ENCODE measurements around the gene MAN1C1. TPM values are rescaled to one million over a fixed set of nuclear protein-coding genes. Genes with fewer than 3 reads are reported as not detected.

Gene MAN1C1
- total and polyA plus RNA-seq, 9 of the 15 experiments (the other 6 are each of a cell fraction or from before 2014, with no cell fraction given): 0.04 to 0.44 (median 0.10) TPM; not detected in 3

DNA sequence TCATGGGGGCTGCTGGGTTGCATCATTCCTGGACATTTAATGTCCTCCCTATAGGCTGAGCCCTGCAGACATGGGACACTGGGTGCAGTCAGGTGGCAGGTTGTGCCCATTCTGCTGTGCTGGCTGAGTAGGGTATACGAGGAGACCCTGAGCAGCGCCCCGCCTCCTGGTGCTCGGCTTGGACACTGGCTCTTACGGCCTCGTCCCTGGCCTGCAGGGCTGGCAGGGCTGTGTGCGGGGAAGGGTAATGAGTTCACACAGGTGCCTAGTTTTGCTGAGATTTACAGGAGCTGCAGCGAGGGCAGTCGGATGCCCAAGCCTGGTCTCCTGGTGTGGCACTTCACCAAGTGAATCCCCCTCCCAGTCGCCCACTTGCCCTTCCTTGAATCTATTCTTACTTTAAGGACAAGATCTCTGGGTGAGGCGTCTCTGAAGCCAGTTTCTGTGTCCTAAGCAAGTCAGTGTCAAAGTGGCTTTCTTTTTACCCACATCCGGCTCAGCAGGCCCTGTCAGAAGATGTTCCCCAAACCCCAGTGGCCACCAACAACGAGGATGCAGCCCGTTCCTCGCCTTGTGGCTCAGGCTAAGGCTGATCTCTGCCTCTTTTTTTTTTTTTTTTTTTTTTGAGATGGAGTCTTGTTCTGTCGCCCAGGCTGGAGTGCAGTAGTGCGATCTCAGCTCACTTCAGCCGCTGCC is 73.2 kb downstream of the MAN1C1 start (continued):
- TF ChIP-seq RBFOX2 (IDR thresholded peaks at IDR 0.05; ENCODE audit: low read depth, low read length): no peak
- TF ChIP-seq ZNF41 (CRISPR knock-in tag; conservative IDR thresholded peaks at IDR 0.05): no peak
- TF ChIP-seq TAF7 (tag; IDR thresholded peaks at IDR 0.05): no peak
- TF ChIP-seq CHD4 (IDR thresholded peaks at IDR 0.05; ENCODE audit: insufficient read depth, insufficient replicate concordance, low read depth, low read length, poor library complexity, severe bottlenecking): no peak
- no peak for TF ChIP-seq ZNF324 (CRISPR knock-in tag; IDR thresholded peaks at IDR 0.05)

DNA sequence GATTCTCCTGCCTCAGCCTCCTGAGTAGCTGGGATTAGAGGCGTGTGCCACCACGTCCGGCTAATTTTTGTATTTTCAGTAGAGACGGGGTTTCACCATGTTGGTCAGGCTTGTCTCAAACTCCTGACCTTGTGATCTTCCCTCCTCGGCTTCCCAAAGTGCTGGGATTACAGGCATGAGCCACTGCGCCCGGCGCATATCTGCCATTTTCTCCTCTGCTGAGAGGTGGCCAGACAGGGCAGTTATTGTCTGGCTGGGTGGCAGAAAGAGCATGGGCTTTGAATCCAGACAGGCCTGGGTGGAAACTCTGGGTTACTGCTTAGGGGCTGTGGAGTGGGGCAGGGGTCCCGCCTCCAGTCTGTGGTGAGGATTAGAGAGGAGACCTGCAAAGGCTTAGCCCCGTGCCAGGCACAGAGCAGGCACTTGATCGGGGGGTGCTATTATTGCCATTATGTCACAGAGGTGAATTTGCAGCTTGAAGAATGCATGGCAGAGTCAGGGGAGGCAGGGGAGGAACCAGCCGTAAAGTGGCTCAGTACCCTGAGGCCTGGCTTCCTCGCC is 73.9 kb downstream of the MAN1C1 start:
- ChIA-PET CTCF (ENCODE audit: low intra/inter-chr PET ratio) (no interaction called here), POLR2A (interaction anchor here (0.6 to 0.9 kb wide), 2 partner anchors 14 to 278 kb away, joined by 3 read pairs; no protein-coding TSS in a partner anchor)
- FAIRE-seq: no peak
- no peaks in the 10 kb centered on the region for H3K9me1 ChIP-seq (ENCODE audit: control insufficient read depth, insufficient read depth, low read length)
- H3K79me2 ChIP-seq (ENCODE audit: control insufficient read depth, insufficient read depth, low read length): no peaks in the 10 kb centered on the region
- WGBS (ENCODE audit: insufficient coverage, low coverage, missing lambda C conversion rate): 29% methylated on average over 13 of the region's 13 CpGs
- H3K27ac ChIP-seq (ENCODE audit: extremely low read depth, low read depth, low read length): no peak overlapping the region
- no peak overlapping the region for H3K4me3 ChIP-seq
- BruUV-seq (replicated peaks): no TSS peak
- ATAC-seq: no peak
- in situ Hi-C loops (cut with MboI) (no loop called here), intact Hi-C loops (cut with micrococcal nuclease) (loop anchor here (10.0 kb wide), 1 partner anchor 146 kb away; the partner anchor contains the start of gene LDLRAP1)
- no peak overlapping the region for H3K4me2 ChIP-seq (ENCODE audit: insufficient read depth, low read length)
- no peaks in the 10 kb centered on the region for H3K36me3 ChIP-seq (ENCODE audit: control insufficient read depth, insufficient read depth, low read length)
- peaks cover 12% of the 10 kb centered on the region for H4K20me1 ChIP-seq (replicated peaks; ENCODE audit: control insufficient read depth, insufficient read depth, low read length)
- DNase-seq (ENCODE audit: extremely low read depth in 1 of 4, low spot score in 3 of 4): no peak
- no peak overlapping the region for H3K9ac ChIP-seq (ENCODE audit: insufficient read depth in 1 of 2, low read depth in 2 of 2, low read length in 2 of 2)
- no peak for TF ChIP-seq PYGO2 (tag; IDR thresholded peaks at IDR 0.05)
- TF ChIP-seq DACH1 (IDR thresholded peaks at IDR 0.05; ENCODE audit: partially characterized antibody): no peak
- TF ChIP-seq ZZZ3 (IDR thresholded peaks at IDR 0.05): no peak
- TF ChIP-seq MAFG (tag; conservative IDR thresholded peaks at IDR 0.05): no peak
- no peak for TF ChIP-seq ZC3H4 (CRISPR knock-in tag; IDR thresholded peaks at IDR 0.05; ENCODE audit: borderline replicate concordance)
- TF ChIP-seq, protein P1, sequence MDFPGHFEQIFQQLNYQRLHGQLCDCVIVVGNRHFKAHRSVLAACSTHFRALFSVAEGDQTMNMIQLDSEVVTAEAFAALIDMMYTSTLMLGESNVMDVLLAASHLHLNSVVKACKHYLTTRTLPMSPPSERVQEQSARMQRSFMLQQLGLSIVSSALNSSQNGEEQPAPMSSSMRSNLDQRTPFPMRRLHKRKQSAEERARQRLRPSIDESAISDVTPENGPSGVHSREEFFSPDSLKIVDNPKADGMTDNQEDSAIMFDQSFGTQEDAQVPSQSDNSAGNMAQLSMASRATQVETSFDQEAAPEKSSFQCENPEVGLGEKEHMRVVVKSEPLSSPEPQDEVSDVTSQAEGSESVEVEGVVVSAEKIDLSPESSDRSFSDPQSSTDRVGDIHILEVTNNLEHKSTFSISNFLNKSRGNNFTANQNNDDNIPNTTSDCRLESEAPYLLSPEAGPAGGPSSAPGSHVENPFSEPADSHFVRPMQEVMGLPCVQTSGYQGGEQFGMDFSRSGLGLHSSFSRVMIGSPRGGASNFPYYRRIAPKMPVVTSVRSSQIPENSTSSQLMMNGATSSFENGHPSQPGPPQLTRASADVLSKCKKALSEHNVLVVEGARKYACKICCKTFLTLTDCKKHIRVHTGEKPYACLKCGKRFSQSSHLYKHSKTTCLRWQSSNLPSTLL (IDR thresholded peaks at IDR 0.05): no peak
- TF ChIP-seq, protein P2, sequence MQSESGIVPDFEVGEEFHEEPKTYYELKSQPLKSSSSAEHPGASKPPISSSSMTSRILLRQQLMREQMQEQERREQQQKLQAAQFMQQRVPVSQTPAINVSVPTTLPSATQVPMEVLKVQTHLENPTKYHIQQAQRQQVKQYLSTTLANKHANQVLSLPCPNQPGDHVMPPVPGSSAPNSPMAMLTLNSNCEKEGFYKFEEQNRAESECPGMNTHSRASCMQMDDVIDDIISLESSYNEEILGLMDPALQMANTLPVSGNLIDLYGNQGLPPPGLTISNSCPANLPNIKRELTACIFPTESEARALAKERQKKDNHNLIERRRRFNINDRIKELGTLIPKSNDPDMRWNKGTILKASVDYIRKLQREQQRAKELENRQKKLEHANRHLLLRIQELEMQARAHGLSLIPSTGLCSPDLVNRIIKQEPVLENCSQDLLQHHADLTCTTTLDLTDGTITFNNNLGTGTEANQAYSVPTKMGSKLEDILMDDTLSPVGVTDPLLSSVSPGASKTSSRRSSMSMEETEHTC (IDR thresholded peaks at IDR 0.05): no peak
- TF ChIP-seq ARID2 (IDR thresholded peaks at IDR 0.05): no peak
- TF ChIP-seq PHB (CRISPR knock-in tag; IDR thresholded peaks at IDR 0.05): no peak
- no peaks in the 10 kb centered on the region for H3K9me3 ChIP-seq (replicated peaks; ENCODE audit: control insufficient read depth, insufficient read depth, low read depth, low read length)
- H3K27me3 ChIP-seq (ENCODE audit: control insufficient read depth in 2 of 2, insufficient read depth in 2 of 2, low read length in 2 of 2): peaks cover 48 to 90% of the 10 kb centered on the region in 2 experiments
- peaks cover 4 to 7% of the 10 kb centered on the region in 2 experiments; a peak in 3 of 5 replicates for H3K4me1 ChIP-seq (replicated peaks in 1 of 2; ENCODE audit: control insufficient read depth in 2 of 2, insufficient read depth in 2 of 2, low read length in 2 of 2)
- no peak overlapping the region for H2AFZ ChIP-seq (ENCODE audit: low read depth, low read length)
